Neural progenitor cell (in vitro differentiated cells): ENCODE measurements around the gene XPNPEP3.

Experiments
- EZH2phosphoT487 ChIP-seq: fragments of 200-600 bp; sonication (generic); IDR thresholded peaks from 2 replicates; pipeline ENCODE4 v1.6.1; 2017; ENCODE audit warnings: antibody characterized with exemption
- TF ChIP-seq, protein P1 (sequence below): fragments of 200-600 bp; sonication (generic); IDR thresholded peaks from 2 replicates; pipeline ENCODE4 v1.5.1; 2017; ENCODE audit warnings: antibody characterized with exemption, mild to moderate bottlenecking

DNA sequence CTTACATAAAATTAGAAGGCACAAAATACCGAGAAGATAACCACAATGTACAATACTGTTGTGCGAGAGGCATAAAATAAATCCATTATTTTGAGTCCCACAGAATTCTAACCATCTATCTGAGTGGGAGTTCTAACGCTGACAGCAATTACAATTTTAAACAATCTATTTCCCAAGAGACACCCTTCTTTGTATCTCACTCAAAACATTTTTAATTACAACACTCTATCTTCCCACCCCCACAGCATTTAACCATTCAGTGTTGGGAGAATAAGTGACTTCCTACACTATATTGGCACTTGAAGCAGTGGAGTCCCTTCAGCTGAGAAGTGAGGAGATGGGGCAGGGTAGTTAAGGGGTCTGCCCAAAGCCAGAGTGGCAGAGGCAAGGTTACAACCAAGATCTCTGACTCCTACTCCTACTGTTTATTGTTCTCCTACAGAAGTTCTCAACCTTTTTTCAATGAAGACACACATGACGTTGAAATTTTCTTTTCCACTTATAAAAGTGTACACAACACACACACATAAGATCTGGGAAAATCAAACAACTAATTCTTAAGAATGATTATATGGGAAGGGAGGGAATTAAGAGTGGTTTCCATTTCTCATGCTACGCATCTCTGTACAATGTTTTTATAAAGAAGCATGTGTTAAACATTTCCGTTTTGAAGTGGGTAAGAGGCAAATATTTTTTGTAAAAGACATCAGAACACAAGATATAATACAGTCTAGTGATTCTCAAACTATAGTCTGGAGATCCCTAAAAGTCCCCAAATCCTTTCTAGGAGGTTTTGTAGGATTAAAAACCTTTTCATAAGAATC is 48.7 kb upstream of the XPNPEP3 start:
- no peak for TF ChIP-seq EZH2phosphoT487
- TF ChIP-seq, protein P1, sequence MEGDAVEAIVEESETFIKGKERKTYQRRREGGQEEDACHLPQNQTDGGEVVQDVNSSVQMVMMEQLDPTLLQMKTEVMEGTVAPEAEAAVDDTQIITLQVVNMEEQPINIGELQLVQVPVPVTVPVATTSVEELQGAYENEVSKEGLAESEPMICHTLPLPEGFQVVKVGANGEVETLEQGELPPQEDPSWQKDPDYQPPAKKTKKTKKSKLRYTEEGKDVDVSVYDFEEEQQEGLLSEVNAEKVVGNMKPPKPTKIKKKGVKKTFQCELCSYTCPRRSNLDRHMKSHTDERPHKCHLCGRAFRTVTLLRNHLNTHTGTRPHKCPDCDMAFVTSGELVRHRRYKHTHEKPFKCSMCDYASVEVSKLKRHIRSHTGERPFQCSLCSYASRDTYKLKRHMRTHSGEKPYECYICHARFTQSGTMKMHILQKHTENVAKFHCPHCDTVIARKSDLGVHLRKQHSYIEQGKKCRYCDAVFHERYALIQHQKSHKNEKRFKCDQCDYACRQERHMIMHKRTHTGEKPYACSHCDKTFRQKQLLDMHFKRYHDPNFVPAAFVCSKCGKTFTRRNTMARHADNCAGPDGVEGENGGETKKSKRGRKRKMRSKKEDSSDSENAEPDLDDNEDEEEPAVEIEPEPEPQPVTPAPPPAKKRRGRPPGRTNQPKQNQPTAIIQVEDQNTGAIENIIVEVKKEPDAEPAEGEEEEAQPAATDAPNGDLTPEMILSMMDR: no peak
